ENCODE results near the gene BCO1.

The BCO1 gene

GRCh38 chr16:81333356-81333755, 94.9 kb downstream of the BCO1 start:
- TF ChIP-seq CTCF (IDR thresholded peaks at IDR 0.05) (no peak), ZFX (IDR thresholded peaks at IDR 0.05; ENCODE audit: borderline replicate concordance) (no peak)
- no peak overlapping the region for H3K27ac ChIP-seq

DNA sequence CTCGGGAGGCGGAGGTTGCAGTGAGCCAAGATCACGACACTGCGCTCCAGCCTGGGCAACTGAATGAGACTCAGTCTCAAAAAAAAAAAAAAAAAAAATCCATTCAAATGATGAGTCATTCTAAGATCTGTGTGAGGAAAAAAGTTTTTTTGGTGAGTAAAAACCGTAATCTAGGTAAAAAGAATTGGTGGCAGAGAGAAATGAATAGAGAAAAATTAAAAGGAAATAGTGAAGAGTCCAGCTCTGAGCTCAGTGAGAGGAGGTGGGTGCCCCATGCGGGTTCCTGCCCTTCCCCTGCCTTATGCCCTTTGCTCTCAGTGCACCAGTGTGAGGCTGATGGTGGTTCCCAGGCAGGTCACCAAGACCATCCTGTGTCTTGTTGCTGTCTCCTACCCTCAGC, 97.2 kb downstream of the BCO1 start:
- H3K27ac ChIP-seq: no peak overlapping the region
- TF ChIP-seq ZFX (IDR thresholded peaks at IDR 0.05; ENCODE audit: borderline replicate concordance) (no peak), CTCF (IDR thresholded peaks at IDR 0.05) (no peak)

DNA sequence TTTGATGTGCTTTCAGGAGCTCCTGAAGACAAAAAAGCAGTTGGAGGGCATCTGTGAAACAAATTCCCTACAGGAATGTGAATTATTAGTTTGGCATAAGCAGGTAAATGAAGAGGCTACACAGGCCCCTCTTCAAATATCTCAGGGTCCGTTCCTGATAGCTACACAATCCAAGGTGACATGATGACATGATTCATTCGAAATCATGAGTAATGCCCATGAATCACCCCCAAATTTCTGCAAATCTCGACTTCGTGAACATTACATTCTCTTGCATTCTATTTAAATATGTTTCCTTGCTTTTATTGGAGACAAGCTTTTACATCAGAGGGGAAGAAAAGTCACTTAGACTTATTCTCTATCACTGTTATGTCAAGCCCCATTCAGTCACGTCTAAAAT, 98.6 kb downstream of the BCO1 start:
- H3K27ac ChIP-seq: no peak overlapping the region
- TF ChIP-seq ZFX (IDR thresholded peaks at IDR 0.05; ENCODE audit: borderline replicate concordance): no peak
- TF ChIP-seq CTCF (IDR thresholded peaks at IDR 0.05): no peak

Data from 22Rv1 (cell line).